CD4-positive, alpha-beta T cell treated with Interleukin-4 for 4 hours (primary cell): ENCODE results near the gene ATG7.
"Not testable (repeated sequence)": the region's sequence is repeated elsewhere in the genome, so short reads cannot be mapped to it uniquely, and the experiment has no call there.

ENCODE experiments used
- DNase-seq: peaks from one replicate; pipeline ENCODE4 v3.0.0-alpha.2; 2020

The ATG7 gene

DNA sequence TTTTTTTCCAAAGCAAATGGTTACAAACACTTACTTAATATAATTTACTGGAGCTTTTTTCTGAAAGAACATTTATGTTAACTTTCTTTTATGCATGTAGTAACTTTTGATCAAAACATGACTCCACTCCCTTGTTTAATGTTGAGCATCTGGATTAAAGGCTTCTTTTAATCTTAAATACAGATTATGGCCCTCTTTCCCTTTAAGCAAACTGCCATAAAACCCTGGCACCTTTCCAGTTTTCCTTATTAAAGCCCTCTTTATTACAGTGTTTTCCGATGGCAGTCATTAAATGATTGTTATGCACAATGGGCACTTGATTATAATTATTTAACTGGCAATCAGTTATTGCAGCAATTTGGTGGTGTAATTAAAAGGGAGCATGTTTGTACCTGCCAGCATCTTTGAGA lies 204.5 kb downstream of the ATG7 start:
- no peak for DNase-seq

GRCh38 chr3:11477407-11477911 lies 205.3 kb downstream of the ATG7 start:
- no peak for DNase-seq

GRCh38 chr3:11478167-11478566 lies 206.0 kb downstream of the ATG7 start:
- no peak for DNase-seq

DNA sequence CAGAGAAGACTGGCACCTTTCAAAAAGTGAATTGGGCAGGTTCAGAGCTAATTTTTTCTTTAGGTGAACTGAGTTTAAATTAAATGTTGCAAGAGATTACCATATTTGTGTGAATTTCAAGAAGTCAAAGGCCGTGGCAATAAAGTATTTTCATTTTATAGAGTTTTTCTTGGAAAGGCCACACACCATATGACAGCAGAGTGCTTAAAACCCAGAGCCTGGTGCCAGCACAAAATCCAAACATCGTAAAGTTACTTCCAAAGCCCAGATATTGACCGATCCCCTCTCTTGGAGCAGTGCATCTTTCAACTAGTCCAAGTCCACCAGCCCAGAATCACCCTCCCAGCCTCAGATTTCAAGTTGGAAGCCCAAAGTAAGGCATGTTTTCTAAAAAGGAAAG lies 207.0 kb downstream of the ATG7 start:
- DNase-seq = no peak

GRCh38 chr3:11480663-11481298 lies 208.6 kb downstream of the ATG7 start:
- DNase-seq = no peak

- no peak for DNase-seq
Measured at GRCh38 chr3:11481556-11481955, 209.4 kb downstream of the ATG7 start.

- no peak for DNase-seq
Measured at GRCh38 chr3:11482021-11482420, 209.8 kb downstream of the ATG7 start.

DNA sequence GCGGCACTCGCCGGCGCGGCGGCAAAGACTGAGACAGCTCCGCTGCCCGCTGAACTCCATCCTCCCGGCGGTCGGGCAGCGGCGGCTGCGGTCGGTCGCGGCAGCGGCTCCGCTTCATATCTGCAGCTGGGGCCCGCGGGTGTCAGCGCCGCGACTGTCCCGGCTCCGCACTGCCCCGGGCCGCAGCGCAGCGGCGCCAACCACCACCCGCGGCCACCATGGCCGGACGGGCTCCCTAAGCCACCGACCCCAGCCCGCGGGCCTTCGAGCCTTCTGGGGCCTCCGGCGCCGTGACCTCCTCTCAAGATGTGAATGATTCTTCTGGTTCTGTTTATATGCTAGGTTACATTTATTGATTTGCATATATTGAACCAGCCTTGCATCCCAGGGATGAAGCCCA lies 216.2 kb downstream of the ATG7 start:
- DNase-seq = not testable (repeated sequence)

GRCh38 chr3:11494131-11494916 lies 222.1 kb downstream of the ATG7 start:
- DNase-seq = no peak

GRCh38 chr3:11495948-11496557 lies 223.9 kb downstream of the ATG7 start:
- no peak for DNase-seq

DNA sequence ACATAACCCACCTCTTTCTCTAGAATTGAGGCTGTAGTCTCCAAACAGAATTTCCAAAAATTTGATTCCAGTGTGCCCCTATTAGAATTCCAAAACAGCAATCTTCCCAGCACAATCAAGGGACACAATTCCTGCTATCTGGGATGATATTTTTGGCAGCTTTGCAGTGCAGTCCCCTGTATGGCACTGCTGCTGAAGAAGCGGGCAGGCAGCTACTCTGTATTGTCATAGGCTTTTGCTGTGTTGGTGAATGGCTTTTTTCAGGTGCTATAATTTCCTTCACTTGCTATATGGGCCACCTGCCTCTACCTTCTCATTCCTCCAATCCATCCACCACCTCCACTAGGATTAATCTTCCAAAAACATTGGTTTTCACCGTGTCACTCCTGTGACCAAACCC lies 226.0 kb downstream of the ATG7 start:
- no peak for DNase-seq

DNA sequence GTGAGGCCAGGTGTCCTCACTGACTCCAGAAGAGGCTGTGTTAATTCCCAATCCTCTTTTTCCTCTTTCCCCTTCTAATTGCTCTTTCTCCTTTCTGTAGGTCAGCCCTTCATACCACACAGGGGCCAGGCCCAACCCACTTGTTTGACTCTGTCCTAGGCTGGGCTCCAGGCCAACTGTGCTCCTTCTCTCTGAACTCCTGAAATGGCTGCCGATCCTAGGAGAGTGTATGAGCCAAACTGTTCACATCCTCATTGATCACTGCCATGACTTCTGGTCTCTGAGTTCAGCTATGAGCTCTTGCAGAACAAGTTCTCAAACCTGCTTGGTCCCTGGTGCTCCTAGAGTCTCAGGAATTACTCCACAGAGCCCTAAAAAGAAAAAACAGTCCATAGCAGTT lies 226.4 kb downstream of the ATG7 start:
- DNase-seq = no peak

- DNase-seq = no peak
Measured at GRCh38 chr3:11499144-11499543, 226.9 kb downstream of the ATG7 start.

DNA sequence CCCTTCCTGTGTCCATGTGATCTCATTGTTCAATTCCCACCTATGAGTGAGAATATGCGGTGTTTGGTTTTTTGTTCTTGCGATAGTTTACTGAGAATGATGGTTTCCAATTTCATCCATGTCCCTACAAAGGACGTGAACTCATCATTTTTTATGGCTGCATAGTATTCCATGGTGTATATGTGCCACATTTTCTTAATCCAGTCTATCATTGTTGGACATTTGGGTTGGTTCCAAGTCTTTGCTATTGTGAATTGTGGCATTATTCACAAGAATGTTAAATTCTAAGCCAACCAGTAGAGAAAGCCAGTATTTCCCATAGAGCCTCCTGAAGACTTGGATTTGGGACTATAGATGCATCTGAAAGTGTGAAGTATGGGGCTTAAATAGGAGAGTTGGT lies 230.2 kb downstream of the ATG7 start:
- not testable (repeated sequence) for DNase-seq

DNA sequence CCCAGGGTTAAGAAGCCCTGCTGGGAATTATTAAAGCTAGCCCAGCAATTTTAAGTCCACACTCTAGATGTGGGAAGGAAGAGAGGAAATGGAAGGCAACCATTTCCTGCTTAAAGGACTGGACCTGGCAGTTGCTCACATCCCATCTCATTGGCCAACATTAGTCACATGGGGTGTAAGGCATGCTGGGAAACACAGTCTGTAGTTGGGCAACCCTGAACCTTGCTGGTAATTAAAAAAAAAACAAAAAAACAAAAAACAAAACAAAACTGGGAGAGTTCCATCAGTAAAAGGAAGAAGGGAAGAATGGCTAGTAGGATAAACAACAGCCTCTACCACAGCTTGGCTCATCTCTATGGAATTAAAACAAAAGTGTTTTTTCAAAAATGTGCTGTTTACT lies 235.5 kb downstream of the ATG7 start:
- DNase-seq = no peak

GRCh38 chr3:11508346-11509172 lies 236.4 kb downstream of the ATG7 start:
- DNase-seq = no peak

- DNase-seq = no peak
Measured at GRCh38 chr3:11509173-11510000, 237.2 kb downstream of the ATG7 start.

DNA sequence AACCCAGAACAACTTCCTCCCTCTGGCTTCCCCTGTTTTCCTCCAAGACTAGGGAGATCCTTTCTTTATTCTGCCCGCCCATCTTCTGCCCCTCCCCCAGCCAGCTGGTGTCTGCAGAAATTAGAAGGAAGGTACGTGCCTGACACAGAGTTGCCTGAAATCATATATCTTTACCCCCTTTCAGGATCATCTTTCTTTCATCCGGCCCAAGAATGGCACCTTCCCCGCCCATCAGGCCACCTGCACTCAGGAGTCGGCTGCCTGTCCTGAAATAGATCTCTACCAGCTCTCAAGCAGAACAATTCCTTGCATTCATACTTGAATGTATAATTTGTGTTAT lies 237.8 kb downstream of the ATG7 start:
- no peak for DNase-seq

- no peak for DNase-seq
Measured at GRCh38 chr3:11510356-11510755, 238.2 kb downstream of the ATG7 start.

GRCh38 chr3:11511606-11512005 lies 239.4 kb downstream of the ATG7 start:
- not testable (repeated sequence) for DNase-seq

DNA sequence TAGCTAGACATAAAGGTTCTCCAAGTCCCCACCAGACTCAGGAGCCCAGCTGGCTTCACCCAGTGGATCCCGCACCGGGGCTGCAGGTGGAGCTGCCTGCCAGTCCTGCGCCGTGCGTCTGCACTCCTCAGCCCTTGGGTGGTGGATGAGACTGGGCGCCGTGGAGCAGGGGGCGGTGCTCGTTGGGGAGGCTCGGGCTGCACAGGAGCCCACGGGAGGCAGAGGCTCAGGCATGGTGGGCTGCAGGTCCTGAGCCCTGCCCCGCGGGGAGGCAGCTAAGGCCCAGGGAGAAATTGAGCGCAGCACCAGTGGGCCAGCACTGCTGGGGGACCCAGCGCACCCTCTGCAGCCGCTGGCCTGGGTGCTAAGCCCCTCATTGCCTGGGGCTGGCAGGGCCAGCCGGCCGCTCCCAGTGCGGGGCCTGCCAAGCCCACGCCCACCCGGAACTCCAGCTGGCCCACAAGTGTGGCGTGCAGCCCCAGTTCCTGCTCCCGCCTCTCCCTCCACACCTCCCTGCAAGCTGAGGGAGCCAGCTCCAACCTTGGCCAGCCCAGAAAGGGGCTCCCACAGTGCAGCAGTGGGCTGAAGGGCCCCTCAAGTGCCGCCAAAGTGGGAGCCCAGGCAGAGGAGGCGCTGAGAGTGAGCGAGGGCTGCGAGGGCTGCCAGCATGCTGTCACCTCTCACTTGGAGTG lies 241.1 kb downstream of the ATG7 start:
- not testable (repeated sequence) for DNase-seq

DNA sequence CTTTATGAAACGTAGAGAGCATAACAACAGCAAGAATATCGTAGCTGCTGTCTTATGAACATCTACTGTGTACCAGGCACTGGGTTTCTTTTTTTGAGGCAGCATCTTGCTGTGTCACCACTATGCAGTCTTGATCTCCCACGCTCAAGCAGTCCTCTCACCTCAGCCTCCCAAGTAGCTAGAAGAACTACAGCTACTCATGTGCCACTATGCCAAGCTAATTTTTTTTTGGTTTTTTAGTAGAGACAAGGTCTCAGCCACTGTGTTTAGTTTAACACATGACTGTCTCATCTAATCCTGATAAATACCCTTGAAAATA lies 241.6 kb downstream of the ATG7 start:
- no peak for DNase-seq
